Heart left ventricle (tissue), 16 donors: ENCODE measurements around the gene PALD1. TPM values are rescaled to one million over a fixed set of nuclear protein-coding genes. Genes with fewer than 3 reads are reported as not detected.

Experiments
- ATAC-seq, 4 donors: fragments of 200-7000 bp; cut with Tn5 transposase; one replicate each; pipeline ENCODE4 v1.9.1; 2020 to 2022; ENCODE audit warnings: moderate library complexity in 4 of 4, mild to moderate bottlenecking in 3 of 4, moderate number of reproducible peaks in 1 of 4
- DNase-seq, 5 donors: peaks; one replicate each; pipeline ENCODE4 v3.0.0-alpha.2; 2020
- H3K27ac ChIP-seq, 12 donors: fragments of 200-600 bp; sonication (generic) in 4 of 12; one replicate each; pipeline versions ENCODE4 v1.5.0 to v1.8.0; 2016 to 2022; ENCODE audit warnings: mild to moderate bottlenecking in 2 of 12
- H3K27me3 ChIP-seq, 9 donors: fragments of 200-600 bp; sonication (generic) in 2 of 9; one replicate each; pipeline versions ENCODE4 v1.5.1 to v1.8.0; 2016 to 2022; ENCODE audit warnings: mild to moderate bottlenecking in 3 of 9
- H3K36me3 ChIP-seq, 9 donors: fragments of 200-600 bp; sonication (generic) in 2 of 9; one replicate each; pipeline versions ENCODE4 v1.5.0 to v1.8.0; 2018 to 2022; ENCODE audit warnings: mild to moderate bottlenecking in 2 of 9
- H3K4me1 ChIP-seq, 12 donors: fragments of 200-600 bp; sonication (generic) in 4 of 12; one replicate each; pipeline versions ENCODE4 v1.5.0 to v1.8.0; 2016 to 2022; ENCODE audit warnings: mild to moderate bottlenecking in 3 of 12
- H3K4me3 ChIP-seq, 12 donors: fragments of 200-600 bp; sonication (generic) in 4 of 12; one replicate each; pipeline versions ENCODE4 v1.5.0 to v1.8.0; 2017 to 2022; ENCODE audit warnings: mild to moderate bottlenecking in 9 of 12, moderate library complexity in 4 of 12
- H3K9me3 ChIP-seq, 12 donors: fragments of 200-600 bp; sonication (generic) in 4 of 12; one replicate each; pipeline versions ENCODE4 v1.5.0 to v1.8.0; 2016 to 2022; ENCODE audit warnings: mild to moderate bottlenecking in 1 of 12
- CTCF ChIP-seq, 12 donors: fragments of 200-600 bp; sonication (generic) in 4 of 12; IDR thresholded peaks; one replicate each; pipeline versions ENCODE4 v1.5.0 to v1.8.0; 2018 to 2022; ENCODE audit warnings: antibody characterized with exemption in 12 of 12, mild to moderate bottlenecking in 5 of 12
- POLR2A ChIP-seq, 2 donors: fragments of 450-650 bp; IDR thresholded peaks; one replicate each; pipeline ENCODE4 v1.6.1; 2017; ENCODE audit warnings: antibody characterized with exemption in 2 of 2, mild to moderate bottlenecking in 2 of 2, moderate library complexity in 2 of 2
- WGBS, 4 donors: extraction: QIAGEN DNeasy Blood & Tissue Kit in 2 of 4; methylation state at CpG; one replicate each; pipeline versions ENCODE4 v1.1.5 to v1.1.7; 2013 to 2018; 5-methylcytosine and 5-hydroxymethylcytosine counted together
- intact Hi-C, 10 donors: fragments of 100-400 bp; cut with DNase I; formaldehyde crosslinking; loops; one replicate each; pipeline versions ENCODE4 v1.11.1 to v1.14.2; 2022
- polyA plus RNA-seq, 2 donors: library from polyadenylated mRNA; stranded (reverse); fragments of 200-250 nt; gene quantifications; one replicate each; pipeline ENCODE4 v1.2.3, GENCODE V29; 2013
- total RNA-seq, 9 donors: library from RNA; depleted of rRNA in 2 of 9; stranded (reverse); fragments of >200 nt in 2 of 9; fragmentation: NEBNext Ultra II Directional in 3 of 9; extraction: Animal tissue kit (Norgen Biotek cat#: 25700) in 3 of 9; gene quantifications; one replicate each; pipeline versions ENCODE4 v1.1.0 to v1.2.4, GENCODE V29; 2016 to 2023
- donor health status: ischemic (EF 13 %, LVEDD 7.1; RV severe dilation, severe dysfunction).
- donor health status: healthy with polysubstance abuse.
- donor health status: DM: no; HTN: yes; CAD: no.
- donor health status: DM: no; HTN: no; CAD: no.
- donor health status: ischemic (EF 25% LVEDD 6.9; RV normal size, moderate dysfunction).
- donor health status: ischemic (EF 25% LVEDD 5.7; RV mildly dilated, moderate dysfunction).
- donor health status: healthy.
- donor health status: DM: yes; HTN: yes; CAD: no.
- donor health status: ischemic (EF 35%, LVEDD 5.7; RV mildly dilated, moderate dysfunction).
- donor health status: nonischemic (EF 11% LVEDD 7.7; RV severe dilation, severe dysfunction).
- donor health status: DM: yes; HTN: yes; CAD: no.
- donor health status: PGD.
- donor health status: ischemic (EF 29% LVEDD 5.4; RV normal size, mild dysfunction).
- donor health status: nonischemic (EF 23%, LVEDD 6.1; RV moderate dilation, normal function).

Gene PALD1
- total and polyA plus RNA-seq, 11 donors = 2.7 to 12.3 (median 5.5) TPM

GRCh38 chr10:70573599-70574506 lies 95.3 kb downstream of the PALD1 start:
- WGBS, 4 donors = 91 to 97% (median 94%) methylated on average over 11 of the region's 11 CpGs
- no peak for ATAC-seq
- no peaks in the 10 kb centered on the region for H3K9me3 ChIP-seq
- TF ChIP-seq CTCF (IDR thresholded peaks at IDR 0.05) (no peak), POLR2A (IDR thresholded peaks at IDR 0.05) (no peak)
- H3K27ac ChIP-seq = no peak overlapping the region
- no peaks in the 10 kb centered on the region for H3K27me3 ChIP-seq
- H3K36me3 ChIP-seq = peaks cover 0 to 5% (median 0%) of the 10 kb centered on the region in 9 donors
- peaks cover 0 to 36% (median 16%) of the 10 kb centered on the region in 12 donors for H3K4me1 ChIP-seq
- peak in 1 of 5 donors; percentile 11 for DNase-seq
- intact Hi-C loops = no loop called here
- no peak overlapping the region for H3K4me3 ChIP-seq

- intact Hi-C loops = no loop called here
- no peak for TF ChIP-seq POLR2A (IDR thresholded peaks at IDR 0.05)
- TF ChIP-seq CTCF (IDR thresholded peaks at IDR 0.05) = no peak
- peak in 1 of 5 donors; percentile 23 for DNase-seq
- Histone ChIP-seq H3K27me3 (no peaks in the 10 kb centered on the region), H3K4me1 (peaks cover 0 to 48% (median 16%) of the 10 kb centered on the region in 12 donors), H3K9me3 (no peaks in the 10 kb centered on the region), H3K27ac (peak overlapping the region in 4 of 12 donors; percentile 13 to 56 (median 34)), H3K4me3 (no peak overlapping the region), H3K36me3 (peaks cover 0 to 3% (median 0%) of the 10 kb centered on the region in 9 donors)
- peak in 3 of 4 donors; percentile 43 to 51 (median 50) for ATAC-seq
- 10 to 25% (median 22%) methylated on average over 4 of the region's 4 CpGs for WGBS, 4 donors
These were observed 96.9 kb downstream of the PALD1 start for GRCh38 chr10:70575486-70575873.

- WGBS, 4 donors = 36 to 41% (median 39%) methylated on average over 12 of the region's 12 CpGs
- H3K27ac ChIP-seq = peak overlapping the region in 4 of 12 donors; percentile 17 to 66 (median 44)
- peaks cover 0 to 48% (median 16%) of the 10 kb centered on the region in 12 donors for H3K4me1 ChIP-seq
These were observed 97.6 kb downstream of the PALD1 start for GRCh38 chr10:70575874-70576802.

More at GRCh38 chr10:70575874-70576802, 97.6 kb downstream of the PALD1 start:
- Histone ChIP-seq H3K36me3 (no peaks in the 10 kb centered on the region), H3K27me3 (no peaks in the 10 kb centered on the region), H3K4me3 (peak overlapping the region in 1 of 12 donors; percentile 2), H3K9me3 (no peaks in the 10 kb centered on the region)
- no peak for TF ChIP-seq POLR2A (IDR thresholded peaks at IDR 0.05)
- TF ChIP-seq CTCF (IDR thresholded peaks at IDR 0.05) = no peak
- intact Hi-C loops = no loop called here
- ATAC-seq (peak; percentile 84 to 90 (median 86)), DNase-seq (peak in 4 of 5 donors; percentile 69 to 80 (median 70))
